ENCODE data around the gene DTYMK.

The DTYMK gene

GRCh38 chr2:241645915-241646645 is 40.5 kb downstream of the DTYMK start:
- DNase-seq: no peak

DNA sequence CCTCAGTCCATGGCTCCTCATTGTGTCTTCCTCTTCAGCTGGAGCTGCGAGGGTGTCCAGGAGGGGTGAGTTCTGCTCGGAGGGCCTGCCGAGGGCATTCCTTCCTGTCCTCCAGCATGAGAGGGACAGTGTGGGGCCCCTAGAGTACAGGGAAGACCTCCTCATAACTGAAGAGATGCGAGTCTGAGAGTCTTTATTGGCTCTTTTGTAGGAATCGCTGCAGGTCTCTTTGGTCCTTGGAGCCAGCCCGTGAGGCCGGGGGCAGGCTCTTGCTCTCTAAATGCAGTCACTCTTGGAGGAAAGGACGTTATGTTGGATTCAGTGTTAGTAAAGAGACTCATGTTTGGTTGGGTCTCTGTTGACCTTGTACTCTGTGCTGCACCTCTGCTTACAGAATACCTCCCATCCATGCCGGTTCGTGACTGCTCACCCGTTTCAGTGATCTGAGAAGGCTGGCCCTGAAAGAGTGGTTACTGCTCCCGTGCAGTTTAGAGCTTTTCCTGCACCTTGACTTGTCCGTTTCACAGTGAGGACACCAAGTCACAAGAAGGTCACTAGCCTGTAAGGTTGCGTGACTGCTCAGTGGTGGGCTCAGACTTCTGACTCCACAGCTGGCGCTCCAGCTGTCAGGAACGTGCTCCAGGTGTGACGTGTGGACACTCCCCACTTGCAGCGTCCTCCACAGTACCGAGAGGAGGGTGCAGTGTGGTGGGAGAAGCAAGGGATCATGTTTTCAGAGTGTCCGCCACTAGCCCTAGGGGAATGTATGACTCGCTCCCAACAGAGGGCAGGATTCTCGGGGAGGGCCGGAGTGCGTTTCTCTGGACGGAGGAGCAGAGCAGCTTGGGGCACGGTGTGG is 41.3 kb downstream of the DTYMK start:
- no peak for DNase-seq

- DNase-seq: no peak
Observed at GRCh38 chr2:241641631-241642030, 45.0 kb downstream of the DTYMK start.

GRCh38 chr2:241640165-241640795 is 46.3 kb downstream of the DTYMK start:
- no peak for DNase-seq

- no peak for DNase-seq
Observed at GRCh38 chr2:241639385-241639784, 47.2 kb downstream of the DTYMK start.

DNA sequence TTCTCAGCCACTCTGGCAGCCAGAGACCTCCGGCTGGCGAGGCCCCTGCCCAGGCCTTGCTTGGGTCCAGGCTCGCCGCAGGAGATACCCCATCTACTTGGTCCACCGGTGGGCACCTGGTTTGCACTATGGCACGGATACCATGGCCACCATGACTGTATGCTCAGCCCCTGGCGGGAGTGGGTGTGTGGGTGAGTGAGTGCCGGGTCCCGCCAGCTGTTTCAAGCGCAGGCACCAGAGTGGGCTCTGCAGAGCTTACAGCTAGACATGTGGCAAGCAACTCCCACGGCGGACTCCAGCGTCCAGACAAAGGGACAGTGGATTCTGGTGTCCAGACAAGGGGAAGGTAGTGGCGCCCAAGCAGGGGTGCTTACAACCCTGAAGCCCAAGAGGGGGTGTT is 47.7 kb downstream of the DTYMK start:
- DNase-seq: no peak

- DNase-seq: no peak
Observed at GRCh38 chr2:241637795-241638660, 48.6 kb downstream of the DTYMK start.

DNA sequence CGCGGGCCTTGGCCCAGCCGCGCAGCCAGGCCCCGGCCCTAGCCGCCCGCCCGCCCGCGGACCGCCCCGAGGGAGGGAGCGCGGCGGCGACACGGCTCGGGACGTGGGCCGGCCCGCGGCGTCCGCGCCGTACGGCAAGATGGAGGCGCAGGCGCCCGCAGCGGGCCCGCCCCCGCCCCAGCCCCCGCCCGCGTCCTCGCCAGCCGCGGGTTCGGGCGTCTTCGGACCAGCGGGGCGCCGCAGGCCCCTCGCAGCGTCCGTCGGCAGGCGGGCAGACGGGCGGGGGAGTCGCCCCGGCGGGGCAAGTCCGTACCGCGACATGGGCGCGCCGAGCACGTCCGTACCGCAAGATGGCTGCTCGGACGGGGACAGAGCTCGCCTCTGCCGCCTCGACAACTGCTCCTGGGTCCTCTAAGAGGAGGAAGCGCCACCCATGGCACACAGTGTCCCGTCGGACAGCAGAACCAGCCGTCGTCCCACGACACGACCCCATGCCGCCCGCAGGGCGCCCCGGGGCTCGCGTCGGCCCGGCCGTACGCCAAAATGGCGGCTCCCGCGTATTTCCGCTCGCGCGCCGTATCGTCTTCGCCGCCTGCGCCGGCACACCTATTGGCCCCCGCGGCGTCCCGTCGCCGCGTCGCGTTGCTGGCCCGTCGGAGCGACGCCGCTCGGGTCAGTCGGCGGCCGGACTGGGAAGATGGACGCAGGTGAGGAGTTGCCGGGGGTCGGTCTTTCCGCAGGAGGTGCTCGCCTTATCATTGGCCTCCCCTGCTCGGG is 49.4 kb downstream of the DTYMK start, which contains the start of the genes ATG4B and THAP4:
Gene ATG4B (plus strand): TSS at position 676 of the 777 bp plus-strand sequence. CDS start 22 bp downstream, at position 698.
Gene THAP4 (minus strand): TSS at position 141 of the 777 bp plus-strand sequence. CDS start 141 bp downstream, outside the sequence.
- DNase-seq: no peak

DNA sequence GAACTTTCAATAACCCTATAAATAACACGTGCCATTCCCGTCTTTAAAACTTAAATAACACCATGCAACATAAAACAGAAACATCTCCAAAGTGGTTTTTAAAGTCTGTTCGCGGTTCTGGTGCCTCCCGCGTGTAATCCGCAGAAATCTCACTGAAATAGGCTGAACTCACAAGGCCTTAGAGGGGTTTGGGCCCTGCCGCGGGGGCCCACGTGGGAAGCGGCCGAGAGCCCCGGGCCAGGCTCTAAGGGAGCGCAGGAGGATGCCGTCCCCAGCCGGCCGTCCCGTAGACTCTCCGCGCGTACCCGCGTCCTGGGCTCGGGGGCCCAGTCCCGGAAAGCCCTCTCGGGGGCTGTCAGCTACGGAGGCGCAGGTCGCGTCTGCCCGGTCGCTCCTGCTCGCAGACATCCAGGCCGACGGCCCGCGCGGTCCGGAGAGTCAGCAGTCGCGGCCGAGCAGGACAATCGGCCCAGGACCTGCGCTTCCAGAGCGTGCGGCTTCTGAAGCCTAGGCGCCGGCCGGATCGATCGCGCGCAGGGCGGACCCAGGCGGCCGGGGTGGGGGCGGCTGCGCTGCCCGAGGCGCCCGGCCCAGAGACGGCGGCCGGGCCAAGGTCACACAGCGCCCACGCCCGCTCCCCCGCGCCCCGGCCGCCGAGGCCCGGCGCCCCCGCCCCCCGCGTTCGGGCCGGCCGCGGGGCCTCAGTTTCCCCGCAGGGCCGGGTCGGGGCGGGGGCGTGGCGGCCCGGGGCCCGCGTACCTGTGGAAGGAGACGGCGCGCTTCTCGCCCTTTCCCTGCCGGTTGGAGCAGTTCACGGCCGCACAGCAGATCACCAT is 50.2 kb downstream of the DTYMK start:
- no peak for DNase-seq

DNA sequence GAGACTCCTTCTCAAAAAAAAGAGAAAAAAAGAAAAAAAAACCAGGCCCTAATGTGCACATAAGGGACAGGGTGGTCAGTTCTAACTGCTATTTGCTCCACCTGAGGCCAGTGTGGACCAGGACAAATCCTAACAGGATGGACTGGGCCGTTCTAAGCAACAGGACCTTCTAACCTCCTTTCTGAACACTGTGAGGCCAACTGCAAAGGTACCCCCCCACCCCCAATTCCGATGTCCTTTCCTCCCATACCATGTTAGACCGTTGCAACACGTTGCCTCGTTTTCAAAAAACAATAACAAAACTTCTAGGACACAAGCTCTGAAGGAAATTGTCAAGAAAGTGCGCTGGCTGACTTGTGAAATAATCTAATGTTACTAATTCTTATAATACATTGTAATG is 50.9 kb downstream of the DTYMK start:
- DNase-seq: no peak

GRCh38 chr2:241633561-241633960 is 53.1 kb downstream of the DTYMK start:
- DNase-seq: no peak

GRCh38 chr2:241632478-241633325 is 53.9 kb downstream of the DTYMK start:
- DNase-seq: no peak

DNA sequence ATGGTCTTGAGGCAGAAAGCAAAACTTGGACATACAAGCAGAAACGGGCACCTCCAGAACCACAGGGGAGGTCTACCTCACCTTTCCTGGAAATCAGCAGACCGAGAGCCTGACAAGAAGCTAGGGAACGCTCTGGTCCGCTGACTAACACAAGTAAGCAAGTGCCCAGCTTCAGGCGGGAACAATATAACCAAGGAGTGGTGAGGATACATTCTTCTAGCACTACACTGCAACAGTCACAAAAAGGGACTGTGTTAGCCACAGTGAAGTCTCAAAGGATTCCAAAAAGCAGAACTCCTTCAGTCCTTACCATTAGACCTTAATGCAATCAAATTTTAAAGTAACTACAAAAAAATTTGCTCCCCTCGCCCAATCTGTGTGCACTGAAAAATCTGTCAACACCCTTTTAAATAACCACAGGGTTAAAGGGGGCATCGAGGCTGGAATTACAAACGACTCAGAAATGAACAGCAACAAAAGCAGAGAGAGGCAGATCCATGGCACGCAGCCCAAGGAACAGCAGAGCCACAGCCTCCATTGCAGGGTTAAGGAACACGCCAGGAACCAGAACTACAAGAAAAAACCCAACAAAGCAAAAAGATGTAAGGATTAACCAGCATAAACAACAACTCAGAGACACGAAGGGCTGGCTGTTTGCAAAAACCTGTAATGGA is 56.7 kb downstream of the DTYMK start:
- no peak for DNase-seq

GRCh38 chr2:241627675-241628074 is 58.9 kb downstream of the DTYMK start:
- no peak for DNase-seq
